ENCODE measurements around the gene ZC3H18. TPM values are rescaled to one million over a fixed set of nuclear protein-coding genes. Genes with fewer than 3 reads are reported as not detected.

ZC3H18 gene
- total RNA-seq, 1 experiment from 2014 or later: 57.8 TPM

GRCh38 chr16:88654363-88655052 is 84.3 kb downstream of the ZC3H18 start:
- ChIA-PET CTCF (no interaction called here), POLR2A (no interaction called here), RAD21 (ENCODE audit: low non-redundant PET in 1 of 2, low total read pairs in 2 of 2, uncharacterized antibody in 2 of 2, unreplicated experiment in 2 of 2) (no interaction called here)
- TF ChIP-seq ZFX (IDR thresholded peaks at IDR 0.05): no peak
- no peak for TF ChIP-seq POLR2A (IDR thresholded peaks at IDR 0.05; ENCODE audit: borderline replicate concordance, extremely low read depth, insufficient read depth, insufficient read length)
- no peak for TF ChIP-seq CBX3 (IDR thresholded peaks at IDR 0.05; ENCODE audit: low read depth)
- no peak for TF ChIP-seq SP1 (IDR thresholded peaks at IDR 0.05; ENCODE audit: low read depth)
- no peak for TF ChIP-seq EZH2 (IDR thresholded peaks at IDR 0.05)
- no peak for TF ChIP-seq MAX (IDR thresholded peaks at IDR 0.05)
- TF ChIP-seq CTCF (IDR thresholded peaks at IDR 0.05 in 2 of 3, conservative IDR thresholded peaks at IDR 0.05 in 1 of 3; ENCODE audit: borderline replicate concordance in 1 of 3, insufficient read depth in 1 of 3, low read depth in 2 of 3, low read length in 2 of 3): no peak
- no peak for TF ChIP-seq YY1 (IDR thresholded peaks at IDR 0.05; ENCODE audit: extremely low read depth, insufficient replicate concordance, low read depth, low read length)
- TF ChIP-seq RAD21 (IDR thresholded peaks at IDR 0.05; ENCODE audit: low read depth): no peak
- no peak for TF ChIP-seq EGR1 (IDR thresholded peaks at IDR 0.05; ENCODE audit: low read depth)
- TF ChIP-seq POLR2AphosphoS5 (IDR thresholded peaks at IDR 0.05; ENCODE audit: low read depth, low read length): no peak
- TF ChIP-seq TCF7L2 (IDR thresholded peaks at IDR 0.05; ENCODE audit: borderline replicate concordance, extremely low read depth, insufficient read depth, insufficient read length): no peak
- no peak for TF ChIP-seq SRF (IDR thresholded peaks at IDR 0.05; ENCODE audit: low read depth)
- H4K20me1 ChIP-seq (ENCODE audit: insufficient read depth): no peaks in the 10 kb centered on the region
- H3K9me3 ChIP-seq (ENCODE audit: control insufficient read depth in 1 of 2, insufficient read depth in 1 of 2, low read depth in 1 of 2, low read length in 2 of 2): no peaks in the 10 kb centered on the region
- BruUV-seq (replicated peaks): no TSS peak
- H3K36me3 ChIP-seq (ENCODE audit: control insufficient read depth in 1 of 2, insufficient read depth in 2 of 2, low read length in 2 of 2): peaks cover 6 to 11% of the 10 kb centered on the region in 2 experiments; a peak in 2 of 4 replicates
- no peak overlapping the region for H3K9ac ChIP-seq (ENCODE audit: low read length)
- H3K4me2 ChIP-seq (ENCODE audit: low read length): no peak overlapping the region
- H3K79me2 ChIP-seq (ENCODE audit: insufficient read depth, low read length): peaks cover 18% of the 10 kb centered on the region
- H3K27me3 ChIP-seq (ENCODE audit: insufficient read depth, low read length): no peaks in the 10 kb centered on the region
- H3K27ac ChIP-seq (ENCODE audit: low read depth, low read length): no peak overlapping the region
- H3K4me3 ChIP-seq (replicated peaks in 1 of 2; ENCODE audit: low read depth in 1 of 2, low read length in 2 of 2): no peak overlapping the region
- no peak overlapping the region for H2AFZ ChIP-seq (ENCODE audit: low read depth, low read length, poor library complexity, severe bottlenecking)
- intact Hi-C loops (cut with micrococcal nuclease): loop anchor here (5.0 kb wide), 1 partner anchor 202 kb away; the partner anchor contains the start of gene ZFPM1
- no peak for DNase-seq (ENCODE audit: low read depth, low spot score)
- ATAC-seq: no peak
- H3K9me2 ChIP-seq (ENCODE audit: insufficient read depth): no peaks in the 10 kb centered on the region
- H3K4me1 ChIP-seq (ENCODE audit: control insufficient read depth in 1 of 2, insufficient read depth in 2 of 2, low read length in 2 of 2): peaks cover 14 to 23% of the 10 kb centered on the region in 2 experiments
